HG02884 (cell line): Measurements from ENCODE around the gene RBM47.

Experiments
- ATAC-seq: cut with Tn5 transposase; IDR thresholded peaks from one replicate; pipeline ENCODE4 v1.9.1; 2021; ENCODE audit warnings: mild to moderate bottlenecking, moderate library complexity; ENCODE audit not compliant: unreplicated experiment

Gene RBM47

DNA sequence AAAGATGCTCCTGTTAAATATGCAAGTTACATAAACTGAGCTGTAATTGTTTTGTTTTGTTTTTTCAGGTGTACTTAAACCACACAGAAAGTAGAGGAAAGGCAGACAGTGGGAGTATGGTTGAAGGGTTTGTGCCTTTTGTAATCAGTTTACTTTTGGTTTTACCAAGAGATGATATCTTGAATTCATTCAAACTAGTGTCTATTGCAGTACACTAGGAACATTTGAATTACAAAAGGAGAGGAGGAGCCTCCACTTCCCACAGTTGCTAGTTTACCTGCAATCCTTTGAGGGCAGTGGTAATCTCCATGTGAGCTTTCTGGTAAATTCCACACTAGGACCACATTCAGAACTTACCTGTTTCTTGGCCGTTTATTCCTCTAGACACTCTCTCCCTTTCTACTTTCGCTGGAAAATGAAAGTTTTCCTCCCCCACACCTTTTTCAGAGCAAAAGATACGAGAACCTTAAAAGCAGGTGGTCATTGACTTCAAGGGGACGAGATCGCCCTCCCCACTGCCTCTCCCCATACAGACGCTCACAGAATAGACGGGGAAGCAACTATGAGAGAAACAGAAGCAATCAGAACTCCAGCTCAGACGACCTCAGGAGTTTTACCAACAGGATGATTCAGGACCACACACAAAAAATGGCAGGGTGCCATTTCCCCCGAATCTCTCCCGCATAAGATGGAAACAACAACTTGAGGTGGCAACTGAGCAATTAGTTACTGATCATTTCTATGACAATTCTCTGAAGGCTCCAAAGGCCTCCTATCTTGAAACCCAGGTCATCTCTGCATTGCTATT is 3.3 kb downstream of the RBM47 start:
- ATAC-seq, result no peak

DNA sequence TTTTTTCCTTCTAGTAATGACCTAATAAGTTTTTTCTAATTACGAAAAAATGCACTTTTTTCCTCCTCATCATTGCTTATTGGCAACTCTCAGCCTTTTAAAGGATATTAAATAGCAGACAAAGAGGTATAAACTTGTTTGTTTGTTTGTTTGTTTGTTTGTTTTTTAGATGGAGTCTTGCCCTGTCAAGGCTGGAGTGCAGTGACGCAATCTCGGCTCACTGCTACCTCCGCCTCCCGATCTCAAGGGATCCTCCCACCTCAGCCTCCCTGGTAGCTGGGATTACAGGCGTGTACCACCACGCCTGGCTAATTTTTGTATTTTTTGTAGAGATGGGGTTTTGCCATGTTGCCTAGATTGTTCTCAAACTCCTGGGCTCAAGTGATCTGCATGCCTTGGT is 6.0 kb downstream of the RBM47 start:
- no peak for ATAC-seq

DNA sequence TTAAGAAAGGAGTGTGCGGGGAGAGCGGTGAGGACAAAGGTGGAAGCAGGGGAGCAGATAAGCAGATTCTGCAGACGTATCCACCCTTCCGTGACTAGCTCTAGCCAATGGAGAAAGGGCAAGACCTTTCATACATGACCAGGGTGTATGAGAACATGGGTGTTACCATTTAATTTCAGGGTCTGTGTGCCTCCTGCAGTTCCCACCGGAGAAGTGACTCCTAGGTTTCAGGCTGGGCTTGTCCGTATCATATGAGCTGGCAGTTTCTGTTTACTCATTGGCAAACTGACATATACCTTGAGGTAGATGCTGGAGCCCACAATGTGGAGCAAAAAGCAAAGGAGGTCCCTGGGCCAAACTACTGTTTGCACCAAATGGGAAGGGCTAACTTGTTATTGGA is 6.8 kb downstream of the RBM47 start:
- ATAC-seq, result no peak

DNA sequence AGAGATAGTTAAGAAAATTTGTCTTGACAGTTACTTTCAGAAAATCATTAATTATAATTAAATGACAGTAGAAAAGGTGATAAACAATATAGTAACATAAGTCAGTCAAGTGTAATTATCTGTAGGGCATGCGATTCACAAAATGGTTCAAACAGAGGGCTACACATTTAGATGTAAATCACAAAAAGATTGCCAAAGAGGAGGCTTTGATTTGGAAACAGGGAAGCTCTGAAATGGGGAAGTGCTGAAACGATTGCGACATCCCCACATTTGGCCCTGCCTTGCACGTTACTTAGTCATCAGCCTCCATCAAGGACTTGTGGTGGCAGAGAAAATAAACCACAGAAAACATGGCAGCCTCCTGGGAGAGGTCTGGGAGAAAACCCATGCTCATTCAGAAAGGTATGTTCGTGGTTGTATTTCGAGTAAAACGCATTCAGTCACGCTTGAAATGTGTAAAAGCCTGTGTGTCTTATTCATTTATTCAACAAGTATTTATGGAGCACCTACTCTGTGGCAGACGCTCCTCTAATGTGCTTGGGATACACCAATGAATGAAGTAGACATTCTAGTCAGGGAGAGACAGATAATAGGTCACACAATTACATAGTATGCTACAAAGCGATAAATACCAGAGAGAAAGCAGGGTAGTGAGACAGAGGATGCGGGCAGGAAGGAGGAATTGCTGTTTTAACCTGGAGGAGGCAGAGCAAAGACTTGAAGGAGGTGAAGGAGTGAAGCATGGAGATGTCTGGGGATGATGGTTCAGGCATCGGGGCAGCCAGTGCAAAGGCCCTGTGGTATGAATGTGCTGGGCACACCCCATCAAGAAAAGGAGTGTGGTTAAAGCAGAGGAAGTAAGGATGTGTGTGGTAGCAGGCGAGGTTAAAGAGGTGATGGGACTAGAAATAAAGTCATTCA is 7.8 kb downstream of the RBM47 start:
- peak; percentile 61 for ATAC-seq

DNA sequence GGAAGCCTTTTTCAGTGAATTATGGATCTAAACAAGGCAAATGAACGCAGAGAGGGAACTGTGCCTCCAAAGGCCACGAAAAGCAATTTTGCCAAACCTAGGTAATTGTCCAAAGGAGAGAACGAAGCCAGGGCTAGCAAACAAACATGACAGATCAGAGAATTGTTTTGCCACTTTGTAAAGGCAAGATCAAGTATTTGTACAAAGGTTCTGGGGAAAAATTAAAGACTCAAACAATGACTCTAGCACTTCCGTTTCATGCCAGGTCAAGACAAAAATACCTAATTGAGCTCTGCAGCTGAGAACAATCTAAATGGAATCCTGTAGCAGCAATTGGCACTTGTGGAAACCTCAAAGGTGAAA is 8.5 kb downstream of the RBM47 start:
- no peak for ATAC-seq

DNA sequence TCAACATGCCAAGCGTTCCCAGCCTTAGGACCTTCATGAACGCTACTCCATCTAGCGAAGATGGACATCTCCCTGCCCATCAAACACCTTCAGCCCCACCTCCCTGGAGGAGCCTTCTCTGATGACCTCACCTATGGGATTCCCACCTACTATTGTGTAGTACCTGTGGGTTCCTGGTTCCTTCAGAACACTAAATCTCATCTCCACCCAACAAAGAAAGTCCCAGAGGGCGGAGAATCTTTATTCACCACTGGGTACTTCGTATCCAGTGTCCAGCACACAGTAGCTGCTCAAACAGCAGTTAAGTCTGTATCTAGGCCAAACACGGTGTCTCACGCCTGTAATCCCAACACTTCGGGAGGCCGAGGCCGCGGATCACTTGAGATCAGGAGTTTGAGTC is 10.1 kb downstream of the RBM47 start:
- ATAC-seq, result no peak

DNA sequence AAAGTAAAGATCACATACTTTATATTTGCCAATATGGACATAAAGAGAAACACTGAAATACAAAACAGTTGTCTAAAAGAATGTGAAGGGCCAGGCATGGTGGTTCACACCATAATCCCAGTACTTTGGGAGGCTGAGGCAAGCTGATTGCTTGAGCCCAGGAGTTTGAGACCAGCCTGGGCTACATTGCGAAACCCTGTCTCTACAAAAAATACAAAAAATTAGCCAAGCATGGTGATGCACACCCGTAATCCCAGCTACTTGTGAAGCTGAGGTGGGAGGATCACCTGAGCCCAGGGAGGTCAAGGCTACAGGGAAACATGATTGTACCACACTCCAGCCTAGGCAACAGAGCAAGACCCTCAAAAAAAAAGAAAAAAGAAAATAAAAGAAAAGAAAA is 11.8 kb downstream of the RBM47 start:
- ATAC-seq, result no peak

DNA sequence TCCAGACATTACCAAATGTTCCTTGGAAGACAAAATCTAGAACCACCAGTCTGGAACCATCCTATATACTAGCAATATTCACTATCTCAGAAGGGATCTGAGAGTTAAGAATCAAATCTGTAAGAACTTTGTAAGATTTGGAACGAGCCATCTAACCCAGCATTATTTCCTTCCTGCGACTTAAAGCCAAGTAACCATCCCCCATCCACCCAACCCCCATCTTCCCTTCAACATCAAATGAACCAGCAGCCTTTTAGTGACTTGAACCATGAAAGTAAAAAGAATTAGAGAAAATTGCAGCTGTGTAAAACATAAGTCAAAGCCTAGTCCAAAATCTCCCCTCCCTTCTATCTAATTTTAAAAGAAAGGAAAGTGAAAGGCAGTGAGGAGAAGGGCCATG is 15.6 kb downstream of the RBM47 start:
- no peak for ATAC-seq

DNA sequence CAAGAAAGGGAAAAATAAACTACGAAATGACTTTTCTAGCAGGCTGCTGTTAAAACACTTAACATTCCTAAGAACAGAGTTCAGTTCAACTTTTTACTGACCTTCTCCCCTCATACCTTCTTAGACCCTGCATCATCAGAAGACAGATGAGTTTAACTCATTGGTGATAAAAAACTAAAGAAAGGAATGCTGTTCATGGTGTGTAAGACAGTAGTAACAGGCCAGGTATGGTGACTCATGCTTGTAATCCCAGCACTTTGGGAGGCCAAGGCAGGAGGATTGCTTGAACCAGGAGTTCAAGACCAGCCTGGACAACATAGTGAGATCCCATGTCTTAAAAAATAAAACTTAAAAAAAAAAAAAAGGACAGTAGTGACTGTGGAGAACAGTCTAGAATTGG is 16.2 kb downstream of the RBM47 start:
- ATAC-seq, result no peak

DNA sequence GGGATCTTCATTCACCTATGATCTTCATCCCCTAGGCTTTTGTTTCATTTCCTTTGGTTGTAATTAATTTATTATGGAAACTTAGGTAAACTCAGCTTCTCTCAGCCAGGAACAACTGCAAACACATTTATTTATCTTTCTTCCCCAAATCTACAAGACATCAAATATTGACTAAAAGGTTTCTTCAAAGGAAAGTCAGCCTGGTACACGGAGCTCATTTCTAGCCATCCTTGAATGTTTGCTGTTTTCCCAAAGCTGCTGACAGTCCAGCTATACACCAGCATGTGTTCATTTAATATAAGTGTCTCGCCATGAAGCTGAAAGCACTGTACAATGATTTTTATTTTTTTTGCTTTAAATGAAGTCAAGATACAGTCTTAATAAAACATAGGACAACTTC is 16.8 kb downstream of the RBM47 start:
- no peak for ATAC-seq

DNA sequence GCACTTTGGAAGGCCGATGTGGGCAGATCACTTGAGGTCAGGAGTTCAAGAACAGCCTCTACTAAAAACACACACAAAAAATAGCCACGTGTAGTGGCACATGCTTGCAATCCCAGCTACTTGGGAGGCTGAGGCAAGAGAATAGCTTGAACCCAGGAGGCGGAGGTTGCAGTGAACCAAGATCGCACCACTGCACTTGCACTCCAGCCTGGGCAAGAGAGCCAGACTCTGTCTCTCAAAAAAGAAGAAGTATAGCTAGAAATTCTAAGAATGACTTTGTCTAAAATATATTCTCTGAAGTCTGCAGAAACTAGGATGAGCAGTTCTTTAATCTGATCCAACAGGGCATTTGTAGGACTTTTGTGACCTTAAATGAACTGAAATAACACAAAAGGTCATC is 17.4 kb downstream of the RBM47 start:
- ATAC-seq, result no peak

DNA sequence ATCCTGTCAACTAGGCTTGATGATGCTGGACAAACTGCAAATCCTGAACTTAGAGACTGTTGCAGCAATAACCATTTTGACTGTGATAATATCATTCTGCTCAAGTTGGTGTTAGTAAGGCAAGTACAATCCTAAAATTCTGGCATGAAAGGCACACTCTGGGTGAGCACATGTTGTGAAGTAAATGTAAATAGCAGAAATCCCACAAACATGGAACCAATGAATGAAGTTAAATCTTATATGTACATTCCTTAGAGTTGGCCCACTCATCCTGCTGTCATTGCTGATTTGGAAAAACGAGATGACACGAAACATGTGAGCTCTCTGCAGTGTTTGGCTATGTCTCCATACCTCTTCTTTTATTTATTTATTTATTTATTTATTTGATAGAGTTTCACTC is 21.0 kb downstream of the RBM47 start:
- no peak for ATAC-seq

DNA sequence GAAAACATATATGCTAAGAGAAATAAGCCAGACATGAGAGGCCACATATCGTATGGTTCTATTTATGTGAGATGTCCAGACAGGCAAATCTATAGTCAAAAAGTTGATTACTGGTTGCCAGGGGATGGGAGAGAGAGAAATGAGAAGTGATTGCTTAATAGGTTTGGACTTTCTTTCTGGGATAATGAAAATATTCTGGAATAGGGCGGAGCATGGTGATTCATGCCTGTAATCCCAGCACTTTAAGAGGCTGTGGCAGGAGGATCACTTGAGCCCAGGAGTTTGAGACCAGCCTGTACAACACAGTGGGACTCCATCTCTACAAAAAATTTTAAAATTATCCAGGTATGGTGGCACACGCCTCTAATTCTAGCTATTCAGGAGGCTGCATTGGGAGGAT is 22.4 kb downstream of the RBM47 start:
- no peak for ATAC-seq

DNA sequence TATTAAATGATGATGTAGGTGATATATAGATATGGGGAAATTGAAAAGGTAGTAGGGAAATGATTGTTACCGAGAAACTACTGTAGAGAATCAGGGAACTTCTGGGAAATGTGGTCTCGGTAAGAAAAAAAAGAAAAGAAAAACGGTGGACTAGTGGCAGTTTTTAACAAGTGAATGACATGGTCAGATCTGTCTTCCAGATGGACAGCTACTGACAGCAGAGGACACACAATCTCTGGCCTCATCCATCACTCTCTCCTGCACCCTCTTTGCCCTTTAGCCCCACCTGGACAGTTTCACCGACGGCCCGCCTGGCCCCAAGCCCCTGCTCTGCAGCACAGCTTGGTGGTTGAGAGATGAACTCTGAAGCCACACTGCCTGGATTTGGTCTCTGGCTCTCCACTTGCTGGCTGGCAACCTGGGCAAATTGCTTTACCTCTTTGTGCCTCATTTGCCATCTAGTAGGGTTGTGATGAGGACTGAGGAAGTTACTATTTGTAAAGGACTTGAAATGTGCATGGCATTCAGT is 23.4 kb downstream of the RBM47 start:
- ATAC-seq, result no peak

DNA sequence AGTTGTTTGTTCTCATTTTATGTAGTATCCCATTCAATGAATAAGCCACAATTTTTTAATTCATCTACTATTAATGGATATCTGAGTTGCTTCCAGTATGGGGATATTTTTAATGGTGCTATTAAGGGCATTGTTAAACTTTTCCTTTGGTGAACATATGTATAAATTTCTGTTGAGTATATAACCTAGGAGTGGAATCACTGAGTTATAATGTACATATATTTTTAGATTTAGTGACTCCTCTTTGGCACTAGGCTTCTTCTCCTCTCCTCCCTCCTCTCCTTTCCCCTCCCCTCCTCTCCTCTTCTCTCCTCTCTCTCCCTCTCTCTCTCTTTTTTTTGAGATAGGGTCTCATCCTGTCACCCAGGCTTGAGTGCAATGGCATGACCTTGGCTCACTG is 26.4 kb downstream of the RBM47 start:
- no peak for ATAC-seq

DNA sequence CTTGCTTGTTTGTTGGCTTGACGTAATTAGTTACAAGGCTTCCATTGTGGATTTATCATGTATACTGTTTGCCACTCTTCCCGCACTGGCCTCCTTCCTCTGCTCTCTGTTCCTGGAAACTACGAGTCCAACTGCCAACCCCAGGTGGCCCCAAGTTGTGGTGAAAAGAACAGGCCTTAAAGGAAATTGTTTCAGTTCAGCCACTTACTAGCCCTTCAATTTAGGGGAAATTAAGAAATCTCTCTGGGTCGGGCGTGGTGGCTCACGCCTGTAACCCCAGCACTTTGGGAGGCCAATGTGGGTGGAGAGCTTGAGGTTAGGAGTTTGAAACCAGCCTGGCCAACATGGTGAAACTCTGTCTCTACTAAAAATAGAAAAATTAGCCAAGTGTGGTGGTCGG is 28.0 kb downstream of the RBM47 start:
- ATAC-seq, result no peak

DNA sequence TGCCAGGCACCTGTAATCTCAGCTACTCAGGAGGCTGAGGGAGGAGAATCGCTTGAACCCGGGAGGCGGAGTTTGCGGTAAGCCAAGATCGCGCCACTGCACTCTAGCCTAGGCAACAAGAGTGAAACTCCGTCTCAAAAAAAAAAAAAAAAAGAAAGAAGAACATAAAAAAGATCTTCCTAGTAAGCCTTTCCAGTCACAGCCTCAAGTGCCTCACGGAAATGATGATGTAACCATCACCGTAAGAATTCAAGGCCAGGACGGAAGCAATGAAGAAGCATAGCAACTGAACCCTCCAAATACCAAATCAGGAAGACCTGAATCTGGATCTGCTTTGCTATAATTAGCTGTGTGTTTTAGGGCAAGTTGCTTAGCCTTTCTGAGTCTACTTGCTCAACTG is 28.8 kb downstream of the RBM47 start:
- no peak for ATAC-seq

DNA sequence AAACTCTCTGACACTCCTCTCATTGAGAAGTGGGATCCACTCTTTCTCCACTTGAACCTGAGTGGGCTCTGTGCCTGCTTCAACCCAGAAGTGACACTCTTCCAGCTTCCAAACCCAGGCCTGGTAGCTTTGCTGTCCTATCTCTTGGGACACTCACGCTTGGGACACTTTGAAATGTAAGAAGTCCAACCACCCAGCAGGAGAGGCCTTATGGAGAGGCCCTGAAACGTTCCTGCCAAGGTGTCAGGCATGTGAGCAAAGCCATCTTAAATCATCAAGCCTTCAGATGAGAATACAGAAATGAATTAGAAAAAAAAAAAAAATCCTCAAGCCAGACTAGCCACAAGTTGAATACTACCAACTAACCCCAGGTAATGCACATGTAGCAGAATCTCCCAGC is 30.2 kb downstream of the RBM47 start:
- no peak for ATAC-seq

DNA sequence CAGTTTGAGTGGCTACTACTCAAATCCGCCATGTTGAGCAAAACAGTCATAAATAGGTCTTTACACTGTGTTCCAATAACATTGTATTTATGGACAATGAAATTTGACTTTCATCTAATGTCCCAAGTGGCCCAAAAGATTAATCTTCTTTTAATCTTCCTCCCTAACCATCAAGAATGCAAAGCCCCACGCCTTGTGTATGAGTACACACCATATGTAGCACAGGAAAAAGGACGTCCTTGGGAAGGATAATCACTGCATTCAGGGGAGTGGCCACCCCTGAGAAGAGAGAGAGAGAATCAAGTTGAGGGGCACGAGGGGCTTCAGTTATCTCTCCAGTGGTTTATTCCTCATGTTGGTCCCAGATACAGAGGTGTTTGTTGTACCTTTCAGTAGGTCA is 33.1 kb downstream of the RBM47 start:
- no peak for ATAC-seq

DNA sequence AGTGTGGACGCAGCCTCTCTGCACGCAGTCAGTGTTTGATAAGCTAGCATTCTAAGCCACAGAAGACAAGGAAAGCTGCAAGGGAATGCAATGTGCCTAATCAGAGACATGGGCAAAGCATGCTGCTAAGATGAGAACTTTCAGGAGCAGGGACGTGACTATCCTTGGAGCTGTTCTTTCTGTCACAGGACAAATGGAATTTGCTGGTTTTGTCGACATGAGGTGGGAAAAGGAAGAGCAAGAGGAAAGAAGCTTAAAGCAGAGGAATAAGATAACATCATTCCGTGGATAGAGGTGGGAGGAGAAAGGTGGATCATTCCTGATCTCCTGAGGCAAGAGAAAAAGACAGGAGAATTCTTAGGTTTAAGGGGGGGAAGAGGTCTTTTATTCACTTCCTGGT is 33.7 kb downstream of the RBM47 start:
- ATAC-seq, result no peak

DNA sequence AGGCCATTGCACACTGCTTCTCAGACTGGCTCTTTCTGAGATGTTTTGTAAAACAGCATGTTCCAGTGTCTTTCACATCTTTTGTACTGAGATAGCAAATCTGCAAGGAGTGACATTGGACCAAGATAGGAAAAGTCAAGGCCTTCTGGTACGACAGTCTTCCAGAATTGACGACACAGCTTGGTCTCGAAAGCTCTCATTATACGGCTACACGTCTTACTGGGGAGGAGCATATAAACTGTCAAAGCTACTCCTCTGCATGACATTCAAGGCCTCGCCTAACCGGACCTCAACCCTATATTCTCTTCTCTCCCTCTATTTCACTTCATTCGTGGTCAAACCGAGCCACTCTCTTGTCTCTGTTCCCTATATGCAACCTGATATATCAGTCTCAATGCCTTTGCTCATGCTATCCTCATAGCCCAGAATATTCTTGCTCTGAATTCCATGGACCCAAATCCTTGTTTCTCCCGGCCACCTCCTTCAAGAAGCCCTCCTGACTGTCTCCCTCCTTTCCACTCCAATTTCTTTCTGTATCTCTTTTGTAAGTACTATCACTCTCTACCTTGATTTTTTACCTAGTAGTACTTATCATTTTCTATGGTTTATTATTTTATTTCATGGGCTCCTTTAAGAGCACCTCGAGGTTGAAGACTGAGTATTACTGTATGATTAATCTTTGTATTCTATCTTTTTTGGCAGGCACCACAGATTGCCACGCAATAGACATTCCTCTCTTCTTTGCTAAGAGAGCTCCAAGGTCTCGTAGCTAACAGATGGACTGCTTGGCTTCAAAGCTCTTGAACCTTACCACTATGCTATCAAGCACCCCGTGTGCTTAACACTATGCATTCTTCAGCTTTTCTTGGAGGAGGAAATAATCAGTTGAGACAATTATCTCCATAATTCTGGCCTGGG is 35.1 kb downstream of the RBM47 start:
- ATAC-seq, result no peak
